ENCODE data around the gene WDR59. TPM values are rescaled to one million over a fixed set of nuclear protein-coding genes. Genes with fewer than 3 reads are reported as not detected.

Gene WDR59
- total RNA-seq, 2 experiments from 2014 or later: 69.2 to 91.4 TPM

GRCh38 chr16:74975591-74975990 is 9.3 kb downstream of the WDR59 start:
- ATAC-seq (no peak), DNase-seq (no peak)
- Mint-ChIP-seq H3K4me3 (no peak overlapping the region), H3K4me1 (no peaks in the 10 kb centered on the region), H3K9me3 (ENCODE audit: low read depth) (no peaks in the 10 kb centered on the region), H3K36me3 (ENCODE audit: low read depth) (peaks cover 9% of the 10 kb centered on the region), H3K27me3 (no peaks in the 10 kb centered on the region), H3K27ac (no peak overlapping the region)
- POLR2A ChIA-PET: interaction anchor here (0.6 kb wide), 1 partner anchor 141 kb away, joined by 6 read pairs; no protein-coding TSS in a partner anchor
- intact Hi-C loops (cut with DNase I, micrococcal nuclease): no loop called here
- CTCF ChIA-PET: interaction anchor here (0.9 kb wide), 1 partner anchor 71 kb away, joined by 3 read pairs; no protein-coding TSS in a partner anchor

- Mint-ChIP-seq H3K36me3 (ENCODE audit: low read depth) (peaks cover 3% of the 10 kb centered on the region), H3K27me3 (no peaks in the 10 kb centered on the region), H3K4me3 (no peak overlapping the region), H3K27ac (no peak overlapping the region), H3K9me3 (ENCODE audit: low read depth) (no peaks in the 10 kb centered on the region), H3K4me1 (peaks cover 4% of the 10 kb centered on the region)
- intact Hi-C loops (cut with DNase I, micrococcal nuclease): no loop called here
- ChIA-PET POLR2A (no interaction called here), CTCF (interaction anchor here (0.6 kb wide), 1 partner anchor 715 kb away, joined by 4 read pairs; no protein-coding TSS in a partner anchor)
- ATAC-seq (no peak), DNase-seq (no peak)
Measured at GRCh38 chr16:74973304-74973703, 11.6 kb downstream of the WDR59 start.

- ATAC-seq (no peak), DNase-seq (no peak)
- Mint-ChIP-seq H3K36me3 (ENCODE audit: low read depth) (peaks cover 43% of the 10 kb centered on the region), H3K27me3 (no peaks in the 10 kb centered on the region), H3K27ac (no peak overlapping the region), H3K9me3 (ENCODE audit: low read depth) (no peaks in the 10 kb centered on the region), H3K4me3 (no peak overlapping the region), H3K4me1 (peaks cover 3% of the 10 kb centered on the region)
- intact Hi-C loops (cut with DNase I, micrococcal nuclease): no loop called here
- POLR2A ChIA-PET: no interaction called here
- CTCF ChIA-PET: no interaction called here
Measured at GRCh38 chr16:74954763-74955162, 30.2 kb downstream of the WDR59 start.

- CTCF ChIA-PET: interaction anchor here (1.0 kb wide), 1 partner anchor 160 kb away, joined by 5 read pairs; no protein-coding TSS in a partner anchor
- no peaks in the 10 kb centered on the region for H3K4me1 Mint-ChIP-seq
- peaks cover 52% of the 10 kb centered on the region for H3K36me3 Mint-ChIP-seq (ENCODE audit: low read depth)
Measured at GRCh38 chr16:74951681-74952080, 33.2 kb downstream of the WDR59 start.

GRCh38 chr16:74951206-74951605 is 33.7 kb downstream of the WDR59 start:
- DNase-seq (no peak), ATAC-seq (no peak)
- no peaks in the 10 kb centered on the region for H3K4me1 Mint-ChIP-seq
- CTCF ChIA-PET: interaction anchor here (0.7 to 1.0 kb wide), 2 partner anchors 160 to 299 kb away, joined by 4 to 5 read pairs; no protein-coding TSS in a partner anchor
- H3K27ac Mint-ChIP-seq: no peak overlapping the region
- POLR2A ChIA-PET: interaction anchor here (0.6 to 1.2 kb wide), 2 partner anchors 161 to 171 kb away, joined by 3 read pairs; no protein-coding TSS in a partner anchor
- no peaks in the 10 kb centered on the region for H3K9me3 Mint-ChIP-seq (ENCODE audit: low read depth)
- no peaks in the 10 kb centered on the region for H3K27me3 Mint-ChIP-seq
- intact Hi-C loops (cut with DNase I, micrococcal nuclease): no loop called here
- H3K36me3 Mint-ChIP-seq (ENCODE audit: low read depth): peaks cover 51% of the 10 kb centered on the region
- H3K4me3 Mint-ChIP-seq: no peak overlapping the region

More at GRCh38 chr16:74951681-74952080, 33.2 kb downstream of the WDR59 start:
- no peaks in the 10 kb centered on the region for H3K27me3 Mint-ChIP-seq
- H3K9me3 Mint-ChIP-seq (ENCODE audit: low read depth): no peaks in the 10 kb centered on the region
- no peak overlapping the region for H3K27ac Mint-ChIP-seq
- intact Hi-C loops (cut with DNase I, micrococcal nuclease): no loop called here
- H3K4me3 Mint-ChIP-seq: no peak overlapping the region
- POLR2A ChIA-PET: interaction anchor here (0.6 to 1.2 kb wide), 2 partner anchors 161 to 171 kb away, joined by 3 read pairs; no protein-coding TSS in a partner anchor
- no peak for DNase-seq
- no peak for ATAC-seq

GRCh38 chr16:74950511-74950910 is 34.4 kb downstream of the WDR59 start:
- Mint-ChIP-seq H3K27me3 (no peaks in the 10 kb centered on the region), H3K9me3 (ENCODE audit: low read depth) (no peaks in the 10 kb centered on the region), H3K4me1 (no peaks in the 10 kb centered on the region), H3K36me3 (ENCODE audit: low read depth) (peaks cover 48% of the 10 kb centered on the region), H3K4me3 (no peak overlapping the region), H3K27ac (no peak overlapping the region)
- POLR2A ChIA-PET: no interaction called here
- intact Hi-C loops (cut with DNase I, micrococcal nuclease): no loop called here
- ATAC-seq (no peak), DNase-seq (no peak)
- CTCF ChIA-PET: interaction anchor here (0.7 kb wide), 1 partner anchor 299 kb away, joined by 4 read pairs; no protein-coding TSS in a partner anchor

GRCh38 chr16:74949309-74949708 is 35.6 kb downstream of the WDR59 start:
- CTCF ChIA-PET: no interaction called here
- H3K4me3 Mint-ChIP-seq: no peak overlapping the region
- H3K4me1 Mint-ChIP-seq: no peaks in the 10 kb centered on the region
- intact Hi-C loops (cut with DNase I, micrococcal nuclease): no loop called here
- ATAC-seq (no peak), DNase-seq (no peak)
- H3K27ac Mint-ChIP-seq: no peak overlapping the region
- H3K27me3 Mint-ChIP-seq: no peaks in the 10 kb centered on the region
- peaks cover 38% of the 10 kb centered on the region for H3K36me3 Mint-ChIP-seq (ENCODE audit: low read depth)
- H3K9me3 Mint-ChIP-seq (ENCODE audit: low read depth): no peaks in the 10 kb centered on the region
- POLR2A ChIA-PET: no interaction called here

GRCh38 chr16:74944466-74944865 is 40.5 kb downstream of the WDR59 start:
- ATAC-seq: no peak
- Mint-ChIP-seq H3K4me3 (no peak overlapping the region), H3K4me1 (no peaks in the 10 kb centered on the region), H3K27ac (no peak overlapping the region), H3K27me3 (no peaks in the 10 kb centered on the region), H3K9me3 (ENCODE audit: low read depth) (no peaks in the 10 kb centered on the region), H3K36me3 (ENCODE audit: low read depth) (peaks cover 38% of the 10 kb centered on the region)
- ChIA-PET CTCF (interaction anchor here (0.8 kb wide), 1 partner anchor 521 kb away, joined by 3 read pairs; no protein-coding TSS in a partner anchor), POLR2A (interaction anchor here (0.6 kb wide), 1 partner anchor 381 kb away, joined by 4 read pairs; no protein-coding TSS in a partner anchor)
- no peak for DNase-seq
- intact Hi-C loops (cut with DNase I, micrococcal nuclease): no loop called here

GRCh38 chr16:74942977-74943918 is 41.7 kb downstream of the WDR59 start:
- ChIA-PET CTCF (interaction anchor here (0.7 kb wide), 1 partner anchor 130 kb away, joined by 3 read pairs; no protein-coding TSS in a partner anchor), POLR2A (interaction anchor here (0.6 kb wide), 1 partner anchor 382 kb away, joined by 4 read pairs; no protein-coding TSS in a partner anchor)
- Mint-ChIP-seq H3K27me3 (no peaks in the 10 kb centered on the region), H3K4me1 (no peaks in the 10 kb centered on the region), H3K4me3 (no peak overlapping the region), H3K36me3 (ENCODE audit: low read depth) (peaks cover 35% of the 10 kb centered on the region), H3K27ac (no peak overlapping the region), H3K9me3 (ENCODE audit: low read depth) (no peaks in the 10 kb centered on the region)
- intact Hi-C loops (cut with DNase I, micrococcal nuclease): no loop called here
- ATAC-seq (no peak), DNase-seq (no peak)

GRCh38 chr16:74942566-74942965 is 42.4 kb downstream of the WDR59 start:
- no peaks in the 10 kb centered on the region for H3K9me3 Mint-ChIP-seq (ENCODE audit: low read depth)
- peaks cover 38% of the 10 kb centered on the region for H3K36me3 Mint-ChIP-seq (ENCODE audit: low read depth)
- H3K27ac Mint-ChIP-seq: no peak overlapping the region
- no peak for DNase-seq
- no peak for ATAC-seq
- H3K27me3 Mint-ChIP-seq: no peaks in the 10 kb centered on the region
- CTCF ChIA-PET: no interaction called here
- H3K4me1 Mint-ChIP-seq: no peaks in the 10 kb centered on the region
- intact Hi-C loops (cut with DNase I, micrococcal nuclease): no loop called here
- H3K4me3 Mint-ChIP-seq: no peak overlapping the region
- POLR2A ChIA-PET: no interaction called here

GRCh38 chr16:74939688-74940087 is 45.2 kb downstream of the WDR59 start:
- H3K4me3 Mint-ChIP-seq: no peak overlapping the region
- peaks cover 37% of the 10 kb centered on the region for H3K36me3 Mint-ChIP-seq (ENCODE audit: low read depth)
- no peak overlapping the region for H3K27ac Mint-ChIP-seq
- intact Hi-C loops (cut with DNase I, micrococcal nuclease): loop anchor here in 1 of 2 experiments (5.0 kb wide), 1 partner anchor 173 kb away; no protein-coding TSS in a partner anchor
- H3K9me3 Mint-ChIP-seq (ENCODE audit: low read depth): no peaks in the 10 kb centered on the region
- no peak for DNase-seq
- no peak for ATAC-seq
- H3K27me3 Mint-ChIP-seq: no peaks in the 10 kb centered on the region
- peaks cover 4% of the 10 kb centered on the region for H3K4me1 Mint-ChIP-seq
- CTCF ChIA-PET: no interaction called here
- POLR2A ChIA-PET: no interaction called here
